Brain microvascular endothelial cell (primary cell): ENCODE data around the gene RPS15.

Experiments used
- DNase-seq: peaks from one replicate; pipeline ENCODE4 v3.0.0-alpha.2; 2020
- H3K27ac ChIP-seq: fragments of 250-450 bp; sonication (Bioruptor Pico); 2 replicates; pipeline ENCODE4 v1.5.1; 2020; ENCODE audit warnings: mild to moderate bottlenecking, moderate library complexity
- H3K27me3 ChIP-seq: fragments of 250-450 bp; sonication (Bioruptor Pico); replicated peaks from 2 replicates; pipeline ENCODE4 v1.5.1; 2020; ENCODE audit warnings: mild to moderate bottlenecking
- H3K36me3 ChIP-seq: fragments of 250-450 bp; sonication (Bioruptor Pico); replicated peaks from 2 replicates; pipeline ENCODE4 v1.5.1; 2020; ENCODE audit warnings: mild to moderate bottlenecking
- H3K4me3 ChIP-seq: 2 replicates; pipeline ENCODE4 v1.5.1; 2011; ENCODE audit warnings: low read depth, mild to moderate bottlenecking, control low read depth, low read length, moderate library complexity
- in situ Hi-C: cut with HindIII; loops from 2 replicates; pipeline ENCODE4 v1.10.0; 2017; ENCODE audit warnings: low sequenced_read_pairs, low pct_ligation_motif_present
- TF ChIP-seq, protein P1 (sequence below): IDR thresholded peaks from 2 replicates; pipeline ENCODE4 v1.5.1; 2011; ENCODE audit warnings: low read depth, mild to moderate bottlenecking, moderate library complexity, low read length, control low read depth, inconsistent platforms; ENCODE audit errors: missing control alignments

RPS15 gene

DNA sequence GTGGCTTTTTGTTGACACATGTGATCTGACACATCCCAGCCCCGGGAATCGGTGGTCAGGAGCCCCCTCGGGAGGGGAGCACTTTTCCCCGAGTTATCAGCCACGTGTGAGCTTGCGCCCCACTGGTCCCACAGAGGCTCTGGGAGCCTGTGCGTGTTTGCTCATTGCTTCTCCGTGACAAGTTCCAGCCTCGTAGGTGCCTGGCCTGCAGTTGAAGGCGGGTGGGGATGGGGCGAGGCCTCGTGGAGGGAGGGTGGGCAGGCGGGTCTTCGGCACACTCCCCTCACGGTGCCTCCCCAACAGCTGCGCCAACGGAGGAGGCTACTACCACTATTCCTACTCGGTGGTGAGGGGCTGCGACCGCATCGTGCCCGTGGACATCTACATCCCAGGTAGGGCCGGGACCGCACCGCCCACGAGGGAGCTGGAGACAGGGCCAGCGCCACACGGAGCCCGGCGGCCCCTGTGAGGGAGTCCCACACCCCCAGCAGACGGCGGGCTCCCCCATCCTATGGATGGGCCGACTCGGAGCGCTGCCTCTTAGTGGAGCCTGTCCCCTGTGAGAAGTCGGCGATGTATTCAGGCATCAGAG, 45.2 kb upstream of the RPS15 start:
- TF ChIP-seq, protein P1, sequence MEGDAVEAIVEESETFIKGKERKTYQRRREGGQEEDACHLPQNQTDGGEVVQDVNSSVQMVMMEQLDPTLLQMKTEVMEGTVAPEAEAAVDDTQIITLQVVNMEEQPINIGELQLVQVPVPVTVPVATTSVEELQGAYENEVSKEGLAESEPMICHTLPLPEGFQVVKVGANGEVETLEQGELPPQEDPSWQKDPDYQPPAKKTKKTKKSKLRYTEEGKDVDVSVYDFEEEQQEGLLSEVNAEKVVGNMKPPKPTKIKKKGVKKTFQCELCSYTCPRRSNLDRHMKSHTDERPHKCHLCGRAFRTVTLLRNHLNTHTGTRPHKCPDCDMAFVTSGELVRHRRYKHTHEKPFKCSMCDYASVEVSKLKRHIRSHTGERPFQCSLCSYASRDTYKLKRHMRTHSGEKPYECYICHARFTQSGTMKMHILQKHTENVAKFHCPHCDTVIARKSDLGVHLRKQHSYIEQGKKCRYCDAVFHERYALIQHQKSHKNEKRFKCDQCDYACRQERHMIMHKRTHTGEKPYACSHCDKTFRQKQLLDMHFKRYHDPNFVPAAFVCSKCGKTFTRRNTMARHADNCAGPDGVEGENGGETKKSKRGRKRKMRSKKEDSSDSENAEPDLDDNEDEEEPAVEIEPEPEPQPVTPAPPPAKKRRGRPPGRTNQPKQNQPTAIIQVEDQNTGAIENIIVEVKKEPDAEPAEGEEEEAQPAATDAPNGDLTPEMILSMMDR: no peak
- no peaks in the 10 kb centered on the region for H3K27me3 ChIP-seq
- no peak overlapping the region for H3K4me3 ChIP-seq
- peaks cover 40% of the 10 kb centered on the region for H3K36me3 ChIP-seq
- H3K27ac ChIP-seq: no peak overlapping the region
- in situ Hi-C loops: no loop called here
- DNase-seq: no peak

DNA sequence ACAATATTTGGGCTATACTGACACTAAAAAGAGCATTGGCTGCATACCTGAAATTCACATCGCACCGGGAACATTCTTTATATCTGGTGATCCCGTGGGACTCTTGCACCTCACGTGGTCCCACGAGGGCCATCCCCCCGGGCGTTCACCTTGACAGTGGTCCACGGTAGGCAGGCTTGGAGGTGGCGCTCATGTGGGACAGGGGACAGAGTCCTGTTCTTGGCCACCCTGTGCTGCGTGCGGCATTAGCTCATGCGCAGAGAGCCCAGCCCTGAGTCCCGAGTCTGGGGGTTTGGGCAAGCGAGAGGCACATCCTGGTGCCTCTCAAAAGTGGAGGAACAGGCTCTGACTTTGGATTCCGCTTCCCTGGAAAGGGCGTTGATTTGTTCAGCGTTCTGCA, 44.4 kb upstream of the RPS15 start:
- Histone ChIP-seq H3K36me3 (peaks cover 37% of the 10 kb centered on the region), H3K27me3 (no peaks in the 10 kb centered on the region), H3K27ac (no peak overlapping the region), H3K4me3 (no peak overlapping the region)
- TF ChIP-seq, protein P1: no peak
- DNase-seq: no peak
- in situ Hi-C loops: no loop called here

DNA sequence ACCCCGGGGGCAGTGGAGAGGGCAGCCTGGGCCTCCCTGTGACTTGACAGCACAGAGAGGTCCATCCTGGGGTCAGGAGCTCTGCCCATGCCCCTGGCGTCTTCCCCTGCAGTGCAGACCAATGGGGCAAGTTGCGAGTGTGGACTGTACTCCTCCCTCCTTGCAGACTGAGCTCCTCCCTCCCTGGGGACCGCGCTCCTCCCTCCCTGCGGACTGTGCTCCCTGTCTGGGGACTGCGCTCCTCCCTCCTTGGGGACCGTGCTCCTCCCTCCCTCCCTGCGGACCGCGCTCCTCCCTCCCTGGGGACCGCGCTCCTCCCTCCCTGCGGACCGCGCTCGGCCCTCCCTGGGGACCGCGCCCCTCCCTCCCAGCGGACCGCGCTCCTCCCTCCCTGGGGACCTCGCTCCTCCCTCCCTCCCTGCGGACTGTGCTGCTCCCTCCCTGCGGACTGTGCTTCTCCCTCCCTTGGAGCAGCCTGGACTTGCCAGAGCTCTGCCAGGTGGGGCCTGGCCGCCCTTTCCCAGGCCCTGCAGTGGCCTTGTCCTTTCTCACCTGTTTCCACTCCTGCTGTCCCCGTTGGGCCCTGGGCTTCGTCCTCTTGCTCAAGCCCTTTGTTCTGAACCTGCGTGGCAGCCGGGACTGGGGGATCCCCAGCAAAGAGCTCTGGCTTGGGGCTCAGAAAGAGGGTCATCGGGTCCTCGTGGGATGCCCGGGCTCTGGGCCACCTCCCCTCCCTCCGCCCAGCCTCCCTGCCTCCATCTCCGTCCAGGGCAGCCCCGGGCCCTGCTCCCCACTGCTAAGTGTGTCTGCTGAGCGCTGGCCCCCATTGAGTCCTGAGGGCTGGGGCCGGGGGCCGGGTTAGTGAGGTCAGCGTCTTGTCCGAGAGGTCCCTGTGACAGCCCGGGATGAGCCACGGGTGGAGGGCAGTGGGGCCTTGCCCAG, 43.7 kb upstream of the RPS15 start:
- no peak overlapping the region for H3K27ac ChIP-seq
- in situ Hi-C loops: no loop called here
- no peak for DNase-seq
- H3K27me3 ChIP-seq: no peaks in the 10 kb centered on the region
- no peak overlapping the region for H3K4me3 ChIP-seq
- TF ChIP-seq, protein P1: no peak
- peaks cover 31% of the 10 kb centered on the region for H3K36me3 ChIP-seq

DNA sequence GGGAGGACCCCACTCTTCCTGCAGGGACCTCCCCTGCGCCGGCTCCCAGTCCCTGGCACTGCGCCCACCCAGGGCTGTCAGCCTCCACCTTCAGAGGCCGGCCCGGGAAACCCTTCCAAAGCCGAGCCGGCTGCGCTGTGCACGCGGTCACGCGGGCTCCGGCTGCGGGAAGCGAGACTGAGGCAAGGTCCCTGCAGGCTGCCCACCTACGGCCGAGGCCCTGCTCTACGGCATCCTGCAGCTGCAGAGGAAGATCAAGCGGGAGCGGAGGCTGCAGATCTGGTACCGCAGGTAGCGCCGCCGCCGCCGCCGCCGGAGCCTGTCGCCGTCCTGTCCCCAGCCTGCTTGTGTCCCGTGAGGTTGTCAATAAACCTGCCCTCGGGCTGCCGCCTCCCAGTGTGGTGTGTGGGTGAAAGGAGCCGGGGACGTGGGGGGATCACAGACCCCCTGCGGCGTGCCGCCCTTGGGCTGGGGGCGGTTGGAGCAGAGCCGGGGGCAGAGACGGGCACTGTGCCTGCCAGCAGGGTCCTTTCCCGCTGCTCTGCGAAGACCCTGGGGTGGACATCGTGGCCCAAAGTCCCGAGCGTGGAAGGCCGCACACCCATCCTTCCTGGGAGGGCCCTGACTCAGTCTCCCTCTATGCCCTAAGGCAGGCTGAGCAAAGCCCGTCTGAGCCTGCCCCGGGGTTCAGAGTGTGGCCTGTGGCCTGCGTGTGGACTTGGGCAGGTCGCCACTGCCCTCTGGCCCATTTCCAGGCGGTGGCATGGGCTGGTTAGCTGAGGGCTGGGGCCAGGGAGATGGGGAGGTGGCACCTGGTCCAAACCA, 42.8 kb upstream of the RPS15 start:
- no peak for DNase-seq
- TF ChIP-seq, protein P1: no peak
- Histone ChIP-seq H3K36me3 (peaks cover 30% of the 10 kb centered on the region), H3K4me3 (no peak overlapping the region), H3K27me3 (no peaks in the 10 kb centered on the region), H3K27ac (no peak overlapping the region)
- in situ Hi-C loops: no loop called here

DNA sequence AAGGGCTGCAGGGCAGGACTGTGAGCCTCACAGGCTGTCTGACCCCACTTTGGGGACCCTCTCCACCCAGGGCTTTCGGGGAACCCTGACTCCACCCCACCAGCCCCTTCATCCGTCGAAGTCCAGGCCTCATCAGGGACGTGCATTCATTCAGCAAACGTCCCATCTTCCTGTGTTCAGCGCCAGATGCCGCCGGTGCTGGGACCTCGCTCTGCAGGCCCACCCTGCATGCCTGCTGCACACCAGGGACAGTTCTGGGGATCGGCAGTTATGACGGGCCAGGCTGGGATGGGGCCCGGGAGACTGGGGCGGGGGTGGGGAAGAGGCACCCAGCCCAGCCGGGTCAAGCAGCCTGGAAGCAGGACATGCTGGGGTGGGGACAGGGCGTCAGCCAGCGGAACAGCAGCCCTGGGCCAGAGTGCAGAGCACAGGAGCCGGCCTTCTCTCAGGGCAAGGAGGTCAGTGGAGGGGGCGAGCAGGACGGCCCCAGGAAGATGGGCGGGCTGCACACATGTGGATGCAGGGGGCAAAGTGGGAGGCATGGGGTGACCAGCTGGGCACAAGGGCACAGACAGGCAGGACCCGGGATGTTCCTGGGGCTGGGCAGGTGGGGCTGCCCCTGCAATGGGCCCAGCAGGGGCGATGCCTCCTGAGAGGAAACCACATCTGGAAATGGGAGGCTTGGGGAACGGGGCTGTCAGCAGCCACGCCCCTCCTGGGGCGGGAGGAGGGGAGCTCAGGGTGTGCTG, 42.0 kb upstream of the RPS15 start:
- DNase-seq: no peak
- Histone ChIP-seq H3K27ac (no peak overlapping the region), H3K27me3 (no peaks in the 10 kb centered on the region), H3K4me3 (no peak overlapping the region), H3K36me3 (peaks cover 24% of the 10 kb centered on the region)
- TF ChIP-seq, protein P1: no peak
- in situ Hi-C loops: no loop called here
